ENCODE data around the gene KCNN3.

KCNN3 gene

GRCh38 chr1:154860156-154860870 lies 9.8 kb downstream of the KCNN3 start:
- H3K36me3 Mint-ChIP-seq (ENCODE audit: low read depth) = no peaks in the 10 kb centered on the region
- H3K4me3 Mint-ChIP-seq = no peak overlapping the region
- H3K27me3 Mint-ChIP-seq (ENCODE audit: low read depth) = no peaks in the 10 kb centered on the region
- no peaks in the 10 kb centered on the region for H3K9me3 Mint-ChIP-seq
- no peak for DNase-seq (ENCODE audit: low spot score)
- peaks cover 6% of the 10 kb centered on the region for H3K4me1 Mint-ChIP-seq (ENCODE audit: low read depth)
- H3K27ac Mint-ChIP-seq = no peak overlapping the region

- no peak for DNase-seq (ENCODE audit: low spot score)
- Mint-ChIP-seq H3K27me3 (ENCODE audit: low read depth) (no peaks in the 10 kb centered on the region), H3K27ac (no peak overlapping the region), H3K4me1 (ENCODE audit: low read depth) (peaks cover 6% of the 10 kb centered on the region), H3K9me3 (no peaks in the 10 kb centered on the region), H3K36me3 (ENCODE audit: low read depth) (no peaks in the 10 kb centered on the region), H3K4me3 (no peak overlapping the region)
Measured at GRCh38 chr1:154859786-154860155, 10.3 kb downstream of the KCNN3 start.

- no peaks in the 10 kb centered on the region for H3K36me3 Mint-ChIP-seq (ENCODE audit: low read depth)
- peaks cover 5% of the 10 kb centered on the region for H3K4me1 Mint-ChIP-seq (ENCODE audit: low read depth)
- DNase-seq (ENCODE audit: low spot score) = no peak
- no peak overlapping the region for H3K4me3 Mint-ChIP-seq
- H3K27me3 Mint-ChIP-seq (ENCODE audit: low read depth) = no peaks in the 10 kb centered on the region
- no peaks in the 10 kb centered on the region for H3K9me3 Mint-ChIP-seq
- H3K27ac Mint-ChIP-seq = no peak overlapping the region
Measured at GRCh38 chr1:154859151-154859785, 10.8 kb downstream of the KCNN3 start.

- no peaks in the 10 kb centered on the region for H3K36me3 Mint-ChIP-seq (ENCODE audit: low read depth)
- peaks cover 3% of the 10 kb centered on the region for H3K4me1 Mint-ChIP-seq (ENCODE audit: low read depth)
- no peaks in the 10 kb centered on the region for H3K9me3 Mint-ChIP-seq
- no peak overlapping the region for H3K4me3 Mint-ChIP-seq
- no peaks in the 10 kb centered on the region for H3K27me3 Mint-ChIP-seq (ENCODE audit: low read depth)
- DNase-seq (ENCODE audit: low spot score) = peak; percentile 14
- H3K27ac Mint-ChIP-seq = no peak overlapping the region
Measured at GRCh38 chr1:154857441-154858215, 12.5 kb downstream of the KCNN3 start.

GRCh38 chr1:154857022-154857421 lies 13.1 kb downstream of the KCNN3 start:
- no peak overlapping the region for H3K27ac Mint-ChIP-seq
- H3K27me3 Mint-ChIP-seq (ENCODE audit: low read depth) = no peaks in the 10 kb centered on the region
- H3K4me3 Mint-ChIP-seq = no peak overlapping the region
- DNase-seq (ENCODE audit: low spot score) = no peak
- peaks cover 3% of the 10 kb centered on the region for H3K4me1 Mint-ChIP-seq (ENCODE audit: low read depth)
- no peaks in the 10 kb centered on the region for H3K9me3 Mint-ChIP-seq
- H3K36me3 Mint-ChIP-seq (ENCODE audit: low read depth) = no peaks in the 10 kb centered on the region

- Mint-ChIP-seq H3K4me3 (no peak overlapping the region), H3K9me3 (no peaks in the 10 kb centered on the region), H3K4me1 (ENCODE audit: low read depth) (peaks cover 3% of the 10 kb centered on the region), H3K27me3 (ENCODE audit: low read depth) (no peaks in the 10 kb centered on the region), H3K36me3 (ENCODE audit: low read depth) (no peaks in the 10 kb centered on the region), H3K27ac (no peak overlapping the region)
- no peak for DNase-seq (ENCODE audit: low spot score)
Measured at GRCh38 chr1:154856544-154856943, 13.5 kb downstream of the KCNN3 start.

- Mint-ChIP-seq H3K4me1 (ENCODE audit: low read depth) (peaks cover 3% of the 10 kb centered on the region), H3K9me3 (no peaks in the 10 kb centered on the region), H3K27ac (no peak overlapping the region), H3K4me3 (no peak overlapping the region), H3K36me3 (ENCODE audit: low read depth) (no peaks in the 10 kb centered on the region), H3K27me3 (ENCODE audit: low read depth) (no peaks in the 10 kb centered on the region)
- no peak for DNase-seq (ENCODE audit: low spot score)
Measured at GRCh38 chr1:154856049-154856448, 14.0 kb downstream of the KCNN3 start.

- Mint-ChIP-seq H3K4me1 (ENCODE audit: low read depth) (peaks cover 3% of the 10 kb centered on the region), H3K4me3 (no peak overlapping the region), H3K9me3 (no peaks in the 10 kb centered on the region), H3K36me3 (ENCODE audit: low read depth) (no peaks in the 10 kb centered on the region), H3K27ac (no peak overlapping the region), H3K27me3 (ENCODE audit: low read depth) (no peaks in the 10 kb centered on the region)
- DNase-seq (ENCODE audit: low spot score) = no peak
Measured at GRCh38 chr1:154855186-154855851, 14.8 kb downstream of the KCNN3 start.

- no peak for DNase-seq (ENCODE audit: low spot score)
- no peak overlapping the region for H3K27ac Mint-ChIP-seq
- H3K36me3 Mint-ChIP-seq (ENCODE audit: low read depth) = no peaks in the 10 kb centered on the region
- H3K4me3 Mint-ChIP-seq = no peak overlapping the region
- no peaks in the 10 kb centered on the region for H3K9me3 Mint-ChIP-seq
- H3K4me1 Mint-ChIP-seq (ENCODE audit: low read depth) = peaks cover 8% of the 10 kb centered on the region
- no peaks in the 10 kb centered on the region for H3K27me3 Mint-ChIP-seq (ENCODE audit: low read depth)
Measured at GRCh38 chr1:154852845-154853244, 17.2 kb downstream of the KCNN3 start.

- DNase-seq (ENCODE audit: low spot score) = no peak
- H3K36me3 Mint-ChIP-seq (ENCODE audit: low read depth) = no peaks in the 10 kb centered on the region
- H3K4me3 Mint-ChIP-seq = no peak overlapping the region
- H3K27ac Mint-ChIP-seq = no peak overlapping the region
- peaks cover 6% of the 10 kb centered on the region for H3K4me1 Mint-ChIP-seq (ENCODE audit: low read depth)
- no peaks in the 10 kb centered on the region for H3K9me3 Mint-ChIP-seq
- no peaks in the 10 kb centered on the region for H3K27me3 Mint-ChIP-seq (ENCODE audit: low read depth)
Measured at GRCh38 chr1:154851392-154852177, 18.5 kb downstream of the KCNN3 start.

GRCh38 chr1:154849645-154850131 lies 20.4 kb downstream of the KCNN3 start:
- Mint-ChIP-seq H3K4me1 (ENCODE audit: low read depth) (peaks cover 6% of the 10 kb centered on the region), H3K27ac (no peak overlapping the region), H3K27me3 (ENCODE audit: low read depth) (no peaks in the 10 kb centered on the region), H3K9me3 (no peaks in the 10 kb centered on the region), H3K36me3 (ENCODE audit: low read depth) (no peaks in the 10 kb centered on the region), H3K4me3 (no peak overlapping the region)
- DNase-seq (ENCODE audit: low spot score) = peak; percentile 37

GRCh38 chr1:154848983-154849382 lies 21.1 kb downstream of the KCNN3 start:
- no peak overlapping the region for H3K27ac Mint-ChIP-seq
- no peaks in the 10 kb centered on the region for H3K9me3 Mint-ChIP-seq
- DNase-seq (ENCODE audit: low spot score) = no peak
- peaks cover 6% of the 10 kb centered on the region for H3K4me1 Mint-ChIP-seq (ENCODE audit: low read depth)
- H3K36me3 Mint-ChIP-seq (ENCODE audit: low read depth) = no peaks in the 10 kb centered on the region
- no peak overlapping the region for H3K4me3 Mint-ChIP-seq
- no peaks in the 10 kb centered on the region for H3K27me3 Mint-ChIP-seq (ENCODE audit: low read depth)

GRCh38 chr1:154847891-154848290 lies 22.2 kb downstream of the KCNN3 start:
- H3K36me3 Mint-ChIP-seq (ENCODE audit: low read depth) = no peaks in the 10 kb centered on the region
- DNase-seq (ENCODE audit: low spot score) = no peak
- no peaks in the 10 kb centered on the region for H3K9me3 Mint-ChIP-seq
- H3K27ac Mint-ChIP-seq = no peak overlapping the region
- no peaks in the 10 kb centered on the region for H3K27me3 Mint-ChIP-seq (ENCODE audit: low read depth)
- H3K4me1 Mint-ChIP-seq (ENCODE audit: low read depth) = peaks cover 6% of the 10 kb centered on the region
- H3K4me3 Mint-ChIP-seq = no peak overlapping the region

Data from T-helper 2 cell treated with Interferon-gamma antibody and Interleukin-4, amounts not matched to agents 5 μg/mL and 100 μg/mL, for 36 hours (primary cell).